Ishikawa (cell line): ENCODE measurements around the gene RCL1.

ENCODE experiments used
- CEBPB ChIP-seq: IDR thresholded peaks from 2 replicates; pipeline ENCODE4 v1.6.1; 2012
- CREB1 ChIP-seq: IDR thresholded peaks from 2 replicates; pipeline ENCODE4 v1.6.1; 2012; ENCODE audit warnings: low read depth
- EGR1 ChIP-seq: IDR thresholded peaks from 2 replicates; pipeline ENCODE4 v1.6.1; 2012
- EP300 ChIP-seq: IDR thresholded peaks from 2 replicates; pipeline ENCODE4 v1.6.1; 2012; ENCODE audit warnings: borderline replicate concordance
- FOXM1 ChIP-seq: IDR thresholded peaks from 2 replicates; pipeline ENCODE4 v1.6.1; 2012; ENCODE audit warnings: low read depth, borderline replicate concordance
- MAX ChIP-seq: IDR thresholded peaks from 2 replicates; pipeline ENCODE4 v1.6.1; 2012
- NFIC ChIP-seq: IDR thresholded peaks from 2 replicates; pipeline ENCODE4 v1.6.1; 2012
- RAD21 ChIP-seq: IDR thresholded peaks from 2 replicates; pipeline ENCODE4 v1.6.1; 2012; ENCODE audit warnings: low read depth
- REST ChIP-seq: IDR thresholded peaks from 2 replicates; pipeline ENCODE4 v1.6.1; 2012; ENCODE audit warnings: low read depth, mild to moderate bottlenecking
- TAF1 ChIP-seq: IDR thresholded peaks from 2 replicates; pipeline ENCODE4 v1.6.1; 2012; ENCODE audit warnings: low read depth, mild to moderate bottlenecking
- TCF12 ChIP-seq: IDR thresholded peaks from 2 replicates; pipeline ENCODE4 v1.6.1; 2012; ENCODE audit warnings: low read depth
- TEAD4 ChIP-seq: IDR thresholded peaks from 2 replicates; pipeline ENCODE4 v1.6.1; 2012
- USF1 ChIP-seq: IDR thresholded peaks from 2 replicates; pipeline ENCODE4 v1.6.1; 2012
- YY1 ChIP-seq: IDR thresholded peaks from 2 replicates; pipeline ENCODE4 v1.6.1; 2012; ENCODE audit warnings: low read depth
- ZBTB7A ChIP-seq: IDR thresholded peaks from 2 replicates; pipeline ENCODE4 v1.6.1; 2012; ENCODE audit warnings: low read depth

Gene RCL1

GRCh38 chr9:4768681-4769080 is 24.1 kb upstream of the RCL1 start:
- no peak for TF ChIP-seq EP300
- TF ChIP-seq NFIC = no peak
- TF ChIP-seq ZBTB7A = no peak
- no peak for TF ChIP-seq USF1
- TF ChIP-seq FOXM1 = no peak
- TF ChIP-seq YY1 = no peak
- no peak for TF ChIP-seq RAD21
- TF ChIP-seq MAX = no peak
- no peak for TF ChIP-seq CEBPB
- TF ChIP-seq TAF1 = no peak
- no peak for TF ChIP-seq CREB1
- TF ChIP-seq TEAD4 = no peak
- TF ChIP-seq TCF12 = no peak

- TF ChIP-seq EP300 (no peak), TCF12 (no peak), MAX (no peak), CEBPB (no peak), CREB1 (no peak), TAF1 (no peak), EGR1 (no peak), ZBTB7A (no peak), NFIC (no peak), FOXM1 (no peak), USF1 (no peak), REST (no peak), RAD21 (no peak), TEAD4 (no peak), YY1 (no peak)
Observed at GRCh38 chr9:4769321-4770080, 23.2 kb upstream of the RCL1 start.

- TF ChIP-seq MAX = no peak
- no peak for TF ChIP-seq TAF1
- TF ChIP-seq CEBPB = no peak
- no peak for TF ChIP-seq TEAD4
- no peak for TF ChIP-seq TCF12
- no peak for TF ChIP-seq ZBTB7A
- TF ChIP-seq REST = no peak
- TF ChIP-seq FOXM1 = no peak
- no peak for TF ChIP-seq NFIC
- TF ChIP-seq USF1 = no peak
- no peak for TF ChIP-seq CREB1
- no peak for TF ChIP-seq EP300
- TF ChIP-seq YY1 = no peak
Observed at GRCh38 chr9:4771788-4772187, 21.0 kb upstream of the RCL1 start.

- TF ChIP-seq USF1 (no peak), MAX (no peak), EP300 (no peak), ZBTB7A (no peak), TCF12 (no peak), YY1 (no peak), CREB1 (no peak), FOXM1 (no peak)
Observed at GRCh38 chr9:4774209-4774608, 18.5 kb upstream of the RCL1 start.
